Lower leg skin (tissue), 4 donors: ENCODE results near the gene ATE1. TPM values are rescaled to one million over a fixed set of nuclear protein-coding genes. Genes with fewer than 3 reads are reported as not detected.
A peak's percentile ranks its signal among the peaks of the same experiment; 100 is the strongest.
"Not testable (repeated sequence)": the region's sequence is repeated elsewhere in the genome, so short reads cannot be mapped to it uniquely, and the experiment has no call there.

ENCODE experiments used
- DNase-seq, 2 donors: peaks; one replicate each; pipeline ENCODE4 v3.0.0-alpha.2; 2019; ENCODE audit warnings: low spot score in 2 of 2
- H3K4me3 ChIP-seq: fragments of 200-600 bp; sonication (generic); 2 replicates; pipeline ENCODE4 v1.5.1; 2017; ENCODE audit warnings: mild to moderate bottlenecking, low read depth; ENCODE audit not compliant: poor library complexity, severe bottlenecking
- POLR2A ChIP-seq, 2 donors: fragments of 450-650 bp; IDR thresholded peaks; one replicate each; pipeline ENCODE4 v1.6.1; 2016 to 2017; ENCODE audit warnings: antibody characterized with exemption in 2 of 2, mild to moderate bottlenecking in 1 of 2, moderate library complexity in 1 of 2
- WGBS, 2 donors: methylation state at CpG; one replicate each; pipeline ENCODE4 v1.1.5; 2018; 5-methylcytosine and 5-hydroxymethylcytosine counted together
- intact Hi-C: fragments of 100-400 bp; cut with DNase I; formaldehyde crosslinking; loops from one replicate; pipeline ENCODE4 v1.15.0; 2023; ENCODE audit warnings: low total_unique reads
- total RNA-seq, 4 donors: library from RNA; depleted of rRNA; stranded (reverse); fragments of >200 nt; gene quantifications; one replicate each; pipeline ENCODE4 v1.1.0, GENCODE V29; 2016
- TF ChIP-seq, protein P1 (sequence below), 3 donors: fragments of 450-650 bp; IDR thresholded peaks; one replicate each; pipeline ENCODE4 v1.5.1; 2016; ENCODE audit warnings: antibody characterized with exemption in 3 of 3, mild to moderate bottlenecking in 3 of 3, moderate library complexity in 2 of 3

The ATE1 gene
- total RNA-seq, 4 donors from 2014 or later, result 11.5 to 22.2 (median 18.2) TPM

DNA sequence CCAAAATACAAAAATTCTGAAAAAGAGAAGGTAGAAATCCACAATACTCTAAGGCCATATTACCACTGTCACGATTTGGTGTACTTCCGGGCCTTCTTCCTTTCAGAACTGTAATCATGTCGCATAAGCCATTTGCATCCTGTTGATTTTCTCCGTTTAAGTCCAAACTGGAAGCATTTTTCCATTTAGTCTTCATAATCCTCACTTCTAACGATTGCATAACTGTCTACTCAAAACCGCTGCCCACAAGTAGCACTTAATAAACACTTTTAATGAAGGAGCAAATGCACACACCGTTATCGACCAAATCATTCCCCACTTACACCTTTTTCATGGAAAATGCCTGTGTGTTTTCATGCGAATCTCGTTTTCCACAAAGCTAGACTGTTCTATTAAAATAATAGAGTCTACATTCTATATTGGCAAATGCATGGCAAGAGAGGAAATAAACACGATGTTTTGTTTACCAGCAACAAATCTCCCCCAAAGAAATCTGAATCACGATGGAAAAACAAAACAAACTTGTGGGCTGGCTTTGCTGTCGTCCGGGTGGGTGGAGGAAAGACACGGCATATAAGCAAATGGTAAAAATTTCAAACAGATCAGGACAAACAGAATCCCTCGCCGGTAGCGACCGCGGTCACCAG is 1.0 kb downstream of the ATE1 start:
- intact Hi-C loops, result no loop called here
- WGBS, 2 donors, result 1% methylated on average over 20 of the region's 20 CpGs
- peak overlapping the region; percentile 96 for H3K4me3 ChIP-seq
- TF ChIP-seq, protein P1, sequence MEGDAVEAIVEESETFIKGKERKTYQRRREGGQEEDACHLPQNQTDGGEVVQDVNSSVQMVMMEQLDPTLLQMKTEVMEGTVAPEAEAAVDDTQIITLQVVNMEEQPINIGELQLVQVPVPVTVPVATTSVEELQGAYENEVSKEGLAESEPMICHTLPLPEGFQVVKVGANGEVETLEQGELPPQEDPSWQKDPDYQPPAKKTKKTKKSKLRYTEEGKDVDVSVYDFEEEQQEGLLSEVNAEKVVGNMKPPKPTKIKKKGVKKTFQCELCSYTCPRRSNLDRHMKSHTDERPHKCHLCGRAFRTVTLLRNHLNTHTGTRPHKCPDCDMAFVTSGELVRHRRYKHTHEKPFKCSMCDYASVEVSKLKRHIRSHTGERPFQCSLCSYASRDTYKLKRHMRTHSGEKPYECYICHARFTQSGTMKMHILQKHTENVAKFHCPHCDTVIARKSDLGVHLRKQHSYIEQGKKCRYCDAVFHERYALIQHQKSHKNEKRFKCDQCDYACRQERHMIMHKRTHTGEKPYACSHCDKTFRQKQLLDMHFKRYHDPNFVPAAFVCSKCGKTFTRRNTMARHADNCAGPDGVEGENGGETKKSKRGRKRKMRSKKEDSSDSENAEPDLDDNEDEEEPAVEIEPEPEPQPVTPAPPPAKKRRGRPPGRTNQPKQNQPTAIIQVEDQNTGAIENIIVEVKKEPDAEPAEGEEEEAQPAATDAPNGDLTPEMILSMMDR (IDR thresholded peaks at IDR 0.05), result no peak
- no peak for TF ChIP-seq POLR2A (IDR thresholded peaks at IDR 0.05)
- no peak for DNase-seq

DNA sequence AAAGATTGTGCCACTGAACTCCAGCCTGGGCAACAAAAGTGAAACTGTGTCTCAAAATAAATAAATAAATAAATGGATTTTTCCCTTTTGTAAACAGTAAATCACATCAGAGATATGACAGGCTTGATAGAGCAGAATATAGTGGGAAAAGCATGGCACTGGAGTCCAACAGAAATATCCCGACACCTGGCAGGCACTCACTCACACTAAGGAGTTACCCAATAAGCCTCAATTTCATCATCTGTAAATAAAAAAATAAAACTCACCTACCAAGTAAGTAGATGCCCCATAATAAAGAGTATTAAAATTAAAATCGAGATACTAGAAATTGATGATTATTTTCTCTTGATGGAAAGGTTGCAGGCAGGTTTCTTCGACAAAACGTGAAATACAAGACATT is 1.7 kb downstream of the ATE1 start:
- no peak for TF ChIP-seq POLR2A (IDR thresholded peaks at IDR 0.05)
- TF ChIP-seq, protein P1 (IDR thresholded peaks at IDR 0.05), result no peak
- no peak overlapping the region for H3K4me3 ChIP-seq
- intact Hi-C loops, result no loop called here
- WGBS, 2 donors, result 79 to 86% methylated on average over 4 of the region's 4 CpGs
- no peak for DNase-seq

DNA sequence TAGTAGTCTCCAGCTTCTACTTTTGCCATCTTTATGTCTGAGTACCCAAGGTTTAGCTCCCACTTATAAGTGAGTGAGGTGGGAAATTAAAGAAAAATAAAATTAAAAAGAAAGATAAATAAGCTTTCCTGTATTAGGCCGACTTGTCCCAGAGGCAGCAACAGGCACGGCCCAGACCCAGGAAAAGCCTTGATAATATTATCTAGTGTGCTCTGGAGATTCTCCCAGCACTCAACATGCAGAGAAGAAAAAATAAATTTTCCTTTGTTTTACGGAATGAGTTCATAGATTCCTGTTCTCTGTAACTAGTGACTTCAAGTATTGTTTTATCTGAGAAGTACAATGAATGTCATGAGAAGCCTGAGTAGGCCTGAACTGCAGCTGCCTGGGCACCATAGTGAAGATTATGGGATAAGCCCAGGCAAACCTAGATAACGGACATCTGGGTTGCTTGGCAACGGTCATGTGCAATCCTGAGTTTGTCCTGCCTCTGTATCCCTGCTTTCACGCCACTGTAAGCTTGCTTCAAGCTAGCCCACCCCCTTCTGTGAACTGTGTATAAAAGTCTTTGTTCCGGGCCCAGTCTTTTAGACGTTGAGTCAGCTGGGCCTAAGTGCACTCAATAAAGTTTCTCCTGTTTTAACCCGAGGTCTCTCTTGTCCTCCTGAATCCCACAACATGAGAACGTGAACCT is 6.4 kb downstream of the ATE1 start:
- TF ChIP-seq, protein P1 (IDR thresholded peaks at IDR 0.05), result no peak
- no peak for TF ChIP-seq POLR2A (IDR thresholded peaks at IDR 0.05)
- no peak for DNase-seq
- intact Hi-C loops, result no loop called here
- 68 to 77% methylated on average over 10 of the region's 10 CpGs for WGBS, 2 donors
- H3K4me3 ChIP-seq, result no peak overlapping the region

DNA sequence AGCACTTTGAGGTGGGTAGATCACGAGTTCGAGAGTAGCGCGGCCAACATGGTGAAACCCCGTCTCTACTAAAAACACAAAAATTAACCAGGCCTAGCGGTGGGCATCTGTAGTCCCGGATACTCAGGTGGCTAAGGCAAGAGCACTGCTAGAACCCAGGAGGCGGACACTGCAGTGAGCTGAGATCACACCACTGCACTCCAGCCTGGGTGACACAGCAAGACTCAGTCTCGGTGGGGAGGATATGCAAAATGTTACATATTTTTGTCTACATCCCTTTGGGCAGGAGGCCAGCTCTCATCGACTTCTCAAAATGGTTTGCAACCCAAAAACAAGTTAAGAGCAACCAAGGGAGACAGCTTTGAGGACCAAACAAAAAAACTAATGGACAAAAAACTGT is 8.2 kb downstream of the ATE1 start:
- no peak for DNase-seq
- intact Hi-C loops, result no loop called here
- TF ChIP-seq POLR2A (IDR thresholded peaks at IDR 0.05), result no peak
- TF ChIP-seq, protein P1 (IDR thresholded peaks at IDR 0.05), result no peak
- H3K4me3 ChIP-seq, result no peak overlapping the region
- WGBS, 2 donors, result 92 to 95% methylated on average over 10 of the region's 10 CpGs

DNA sequence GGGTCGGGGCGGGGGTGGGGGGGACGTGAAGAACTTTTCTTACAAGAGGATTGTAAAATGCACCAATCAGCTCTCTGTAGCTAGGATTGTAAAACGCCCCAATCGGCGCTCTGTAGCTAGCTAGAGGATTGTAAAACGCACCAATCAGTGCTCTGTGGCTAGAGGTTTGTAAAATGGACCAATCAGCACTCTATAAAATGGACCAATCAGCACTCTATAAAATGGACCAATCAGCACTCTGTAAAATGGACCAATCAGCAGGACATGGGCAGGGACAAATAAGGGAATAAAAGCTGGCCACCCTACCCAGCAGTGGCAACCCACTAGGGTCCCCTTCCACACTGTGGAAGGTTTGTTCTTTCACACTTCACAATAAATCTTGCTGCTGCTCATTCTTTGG is 9.0 kb downstream of the ATE1 start:
- intact Hi-C loops, DNase-seq, H3K4me3 ChIP-seq: not testable (repeated sequence)
- 90 to 95% methylated on average over 7 of the region's 7 CpGs for WGBS, 2 donors

DNA sequence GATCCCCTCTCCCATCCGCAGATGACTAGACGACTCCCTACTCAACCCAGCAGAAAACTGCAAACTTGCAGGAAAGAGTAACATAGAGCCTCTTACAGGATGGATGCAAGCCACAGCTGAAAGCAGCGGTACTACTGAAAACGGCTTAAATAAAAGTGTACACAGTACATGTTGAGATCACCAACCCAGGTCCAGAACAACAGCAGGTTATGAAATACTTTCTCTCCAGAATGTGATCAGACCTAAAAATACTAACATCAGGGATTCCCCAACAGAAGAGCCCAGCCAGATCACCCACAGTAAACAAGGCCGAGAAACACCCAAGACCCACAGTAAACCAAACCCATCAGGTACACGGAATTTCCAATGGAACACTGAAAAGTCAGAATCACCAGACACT is 13.2 kb downstream of the ATE1 start:
- intact Hi-C loops, result no loop called here
- DNase-seq, result no peak
- TF ChIP-seq POLR2A (IDR thresholded peaks at IDR 0.05), result no peak
- TF ChIP-seq, protein P1 (IDR thresholded peaks at IDR 0.05), result no peak
- WGBS, 2 donors, result 93 to 94% methylated on average over 6 of the region's 6 CpGs
- H3K4me3 ChIP-seq, result no peak overlapping the region
